Large intestine (tissue), 12 donors: ENCODE data around the gene KRTAP4-5. TPM values are rescaled to one million over a fixed set of nuclear protein-coding genes. Genes with fewer than 3 reads are reported as not detected.
"Not testable (repeated sequence)": the region's sequence is repeated elsewhere in the genome, so short reads cannot be mapped to it uniquely, and the experiment has no call there.

Source experiments
- DNase-seq, 2 donors: peaks; one replicate each; pipeline versions ENCODE4 v3.0.0 to v3.0.0-alpha.2; 2013
- H3K27ac ChIP-seq: one replicate; pipeline ENCODE4 v1.5.1; 2013; ENCODE audit warnings: low read length
- H3K27me3 ChIP-seq: 2 replicates; pipeline ENCODE4 v1.6.1; 2013; ENCODE audit warnings: low read length; ENCODE audit not compliant: control insufficient read depth, insufficient read depth
- H3K36me3 ChIP-seq: 2 replicates; pipeline ENCODE4 v1.6.1; 2013; ENCODE audit warnings: low read length; ENCODE audit not compliant: control insufficient read depth, insufficient read depth
- H3K4me1 ChIP-seq: one replicate; pipeline ENCODE4 v1.6.1; 2013; ENCODE audit warnings: low read length; ENCODE audit not compliant: control insufficient read depth, insufficient read depth
- H3K4me3 ChIP-seq: one replicate; pipeline ENCODE4 v1.5.1; 2013; ENCODE audit warnings: low read length
- H3K9me3 ChIP-seq: one replicate; pipeline ENCODE4 v1.6.1; 2013; ENCODE audit warnings: mild to moderate bottlenecking, low read depth, low read length, moderate library complexity; ENCODE audit not compliant: control insufficient read depth
- WGBS: methylation state at CpG from one replicate; pipeline ENCODE4 v1.1.5; 2013; ENCODE audit warnings: low lambda C conversion rate; ENCODE audit not compliant: insufficient coverage; 5-methylcytosine and 5-hydroxymethylcytosine counted together
- long read RNA-seq, 11 donors: transcript quantifications; one replicate each; lab custom pipeline, GENCODE V29; 2026
- polyA plus RNA-seq: library from polyadenylated mRNA; unstranded; fragments of 120-200 nt; gene quantifications from one replicate; pipeline ENCODE4 v1.2.1, GENCODE V29; 2013

Gene KRTAP4-5
- not detected for polyA plus RNA-seq
- long read RNA-seq, donor 1: 0 reads
- long read RNA-seq, donor 2: 0 reads
- long read RNA-seq, donor 3: 0 reads
- long read RNA-seq, donor 4: 0 reads
- long read RNA-seq, donor 5: 0 reads
- long read RNA-seq, donor 6: 0 reads
- long read RNA-seq, donor 7: 0 reads
- long read RNA-seq, donor 8: 0 reads
- long read RNA-seq, donor 9: 0 reads
- long read RNA-seq, donor 10: 0 reads
- long read RNA-seq, donor 11: 0 reads

DNA sequence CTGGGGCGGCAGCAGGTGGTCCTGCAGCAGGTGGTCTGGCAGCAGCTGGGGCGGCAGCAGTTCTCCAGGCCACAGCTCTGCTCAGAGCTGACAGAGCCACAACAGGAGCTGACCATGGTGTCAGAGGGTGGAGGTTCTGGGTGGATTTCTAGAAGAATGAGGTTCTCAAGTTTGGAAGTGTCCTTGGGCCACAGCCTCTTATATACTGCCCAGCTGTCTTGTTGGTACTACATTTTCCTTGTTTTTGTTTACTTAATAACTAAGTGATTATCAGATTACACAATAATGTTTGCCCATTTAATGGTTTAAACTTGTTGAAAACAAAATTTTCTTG, at the start of gene KRTAP4-5:
Gene KRTAP4-5, minus strand, starts transcription at position 174 of the 334 bp plus-strand sequence. Its CDS starts 58 bp downstream, at position 116.
- H3K4me1 ChIP-seq: no peaks in the 10 kb centered on the region
- no peak within 1 kb of the TSS for H3K4me3 ChIP-seq
- no CpG with 5 or more reads among the region's 2 CpGs for WGBS
- peaks cover 3% of the 10 kb centered on the region for H3K27me3 ChIP-seq
- DNase-seq: no peak
- no peak within 1 kb of the TSS for H3K27ac ChIP-seq
- peaks cover 3% of the 10 kb centered on the region for H3K9me3 ChIP-seq
- no peaks in the 10 kb centered on the region for H3K36me3 ChIP-seq

DNA sequence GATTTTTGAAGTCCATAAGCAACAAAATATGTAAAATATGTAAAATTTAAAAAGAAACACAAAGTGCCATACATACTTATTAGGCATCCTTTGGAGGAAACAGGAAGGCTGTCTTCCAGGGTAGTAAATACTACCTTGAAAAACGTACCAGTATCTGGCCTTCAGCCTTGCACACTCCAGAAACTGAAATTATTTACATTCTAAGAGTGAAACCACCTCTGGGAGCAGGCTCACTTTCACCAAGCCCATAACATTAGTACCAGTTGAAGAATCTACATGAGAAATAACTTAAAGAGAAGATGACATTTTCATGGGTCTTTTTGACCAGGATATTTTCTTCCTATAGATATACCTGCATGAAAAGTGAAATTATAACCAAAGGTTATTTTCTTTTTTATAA, 46.4 kb upstream of the KRTAP4-5 start:
- Histone ChIP-seq H3K36me3 (no peaks in the 10 kb centered on the region), H3K27ac (no peak overlapping the region), H3K4me1 (no peaks in the 10 kb centered on the region), H3K4me3 (no peak overlapping the region), H3K27me3 (peaks cover 4% of the 10 kb centered on the region), H3K9me3 (no peaks in the 10 kb centered on the region)
- no peak for DNase-seq
- no CpG with 5 or more reads among the region's 1 CpG for WGBS

DNA sequence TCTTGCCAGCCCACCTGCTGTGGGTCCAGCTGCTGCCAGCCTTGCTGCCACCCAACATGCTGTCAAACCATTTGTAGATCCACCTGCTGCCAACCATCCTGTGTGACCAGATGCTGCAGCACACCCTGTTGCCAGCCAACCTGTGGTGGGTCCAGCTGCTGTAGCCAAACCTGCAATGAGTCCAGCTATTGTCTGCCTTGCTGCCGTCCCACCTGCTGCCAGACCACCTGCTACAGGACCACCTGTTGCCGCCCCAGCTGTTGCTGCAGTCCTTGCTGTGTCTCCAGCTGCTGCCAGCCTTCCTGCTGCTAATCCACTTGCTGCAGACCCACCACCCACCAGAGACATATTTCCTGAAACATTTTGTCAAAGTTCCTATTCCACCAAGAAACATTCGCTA, 40.7 kb upstream of the KRTAP4-5 start:
- no peaks in the 10 kb centered on the region for H3K36me3 ChIP-seq
- WGBS: no CpG with 5 or more reads among the region's 3 CpGs
- H3K4me1 ChIP-seq: no peaks in the 10 kb centered on the region
- peaks cover 28% of the 10 kb centered on the region for H3K27me3 ChIP-seq
- H3K9me3 ChIP-seq: peaks cover 1% of the 10 kb centered on the region
- DNase-seq: no peak
- no peak overlapping the region for H3K27ac ChIP-seq
- H3K4me3 ChIP-seq: no peak overlapping the region

DNA sequence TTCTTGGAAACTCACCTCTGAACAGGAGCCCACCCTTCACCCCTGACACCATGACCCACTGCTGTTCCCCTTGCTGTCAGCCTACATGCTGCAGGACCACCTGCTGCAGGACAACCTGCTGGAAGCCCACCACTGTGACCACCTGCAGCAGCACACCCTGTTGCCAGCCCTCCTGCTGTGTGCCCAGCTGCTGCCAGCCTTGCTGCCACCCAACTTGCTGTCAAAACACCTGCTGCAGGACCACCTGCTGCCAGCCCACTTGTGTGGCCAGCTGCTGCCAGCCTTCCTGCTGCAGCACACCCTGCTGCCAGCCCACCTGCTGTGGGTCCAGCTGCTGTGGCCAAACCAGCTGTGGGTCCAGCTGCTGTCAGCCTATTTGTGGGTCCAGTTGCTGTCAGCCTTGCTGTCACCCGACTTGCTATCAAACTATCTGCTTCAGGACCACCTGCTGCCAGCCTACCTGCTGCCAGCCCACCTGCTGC, 40.3 kb upstream of the KRTAP4-5 start, which contains the start of gene KRTAP9-1:
Gene KRTAP9-1, plus strand, starts transcription at position 51 of the 482 bp plus-strand sequence. Its CDS starts 0 bp downstream, at position 51.
- peaks cover 31% of the 10 kb centered on the region for H3K27me3 ChIP-seq
- not testable (repeated sequence) for H3K4me3 ChIP-seq, H3K9me3 ChIP-seq, H3K4me1 ChIP-seq, DNase-seq, H3K27ac ChIP-seq, H3K36me3 ChIP-seq
- WGBS: no CpG with 5 or more reads among the region's 1 CpG

DNA sequence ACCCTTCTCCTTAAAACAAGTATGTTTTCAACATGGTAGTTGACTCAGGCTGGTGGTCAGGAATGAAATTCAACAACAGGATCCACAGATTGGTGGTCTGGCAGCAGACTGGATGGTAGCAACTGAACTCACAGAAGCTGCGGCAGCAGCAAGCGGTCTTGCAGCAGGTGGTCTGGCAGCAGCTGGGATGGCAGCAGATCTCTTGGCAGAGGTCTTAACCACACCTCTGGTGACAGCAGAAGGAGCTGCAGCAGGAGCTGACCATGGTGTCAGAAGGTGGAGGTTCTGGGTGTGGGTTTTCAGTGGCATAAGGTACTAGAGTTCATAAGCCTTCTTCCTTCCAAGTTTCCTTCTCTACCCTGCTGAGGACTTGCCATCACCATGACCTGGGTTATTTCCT, 37.2 kb upstream of the KRTAP4-5 start:
- Histone ChIP-seq H3K27me3 (peaks cover 36% of the 10 kb centered on the region), H3K4me3 (no peak overlapping the region), H3K27ac (no peak overlapping the region), H3K9me3 (peaks cover 2% of the 10 kb centered on the region), H3K4me1 (peaks cover 6% of the 10 kb centered on the region), H3K36me3 (no peaks in the 10 kb centered on the region)
- no peak for DNase-seq
- no CpG with 5 or more reads among the region's 2 CpGs for WGBS

DNA sequence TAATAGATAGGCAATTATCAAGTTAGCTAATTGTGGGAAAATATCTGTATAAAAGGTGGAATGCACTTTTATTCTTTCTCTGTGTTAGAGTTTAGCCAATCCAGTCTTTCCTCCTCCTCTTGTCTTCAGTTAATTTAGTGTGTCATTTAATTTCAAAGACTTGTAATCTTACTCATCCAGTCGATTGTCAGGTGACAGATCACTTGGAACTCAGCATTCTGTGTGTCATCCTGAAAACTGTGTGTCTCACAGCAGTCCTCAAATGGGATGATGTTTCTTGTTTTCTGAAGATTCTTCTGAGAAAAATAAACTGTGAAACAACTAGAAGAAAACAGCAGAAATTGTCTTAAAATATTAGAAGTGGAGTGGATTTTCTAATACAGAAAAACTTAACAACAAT, 35.4 kb upstream of the KRTAP4-5 start:
- Histone ChIP-seq H3K27me3 (peaks cover 36% of the 10 kb centered on the region), H3K36me3 (no peaks in the 10 kb centered on the region)
- no CpG with 5 or more reads among the region's 1 CpG for WGBS

DNA sequence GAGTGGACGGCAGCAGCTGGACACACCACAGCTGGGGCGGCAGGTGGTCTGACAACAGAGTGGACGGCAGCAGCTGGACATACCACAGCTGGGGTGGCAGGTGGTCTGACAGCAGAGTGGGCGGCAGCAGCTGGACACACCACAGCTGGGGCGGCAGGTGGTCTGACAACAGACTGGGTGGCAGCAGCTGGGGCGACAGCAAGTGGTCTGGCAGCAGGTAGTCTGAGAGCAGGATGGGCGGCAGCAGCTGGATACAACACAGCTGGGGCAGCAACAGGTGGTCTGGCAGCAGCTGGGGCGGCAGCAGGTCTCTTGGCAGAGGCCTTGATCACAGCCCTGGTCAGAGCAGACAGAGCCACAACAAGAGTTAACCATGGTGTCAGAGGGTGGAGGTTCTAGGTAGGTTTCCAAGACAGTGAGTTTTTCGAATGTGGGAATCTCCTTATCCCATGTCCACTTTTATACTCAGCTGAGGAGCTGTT, 34.9 kb upstream of the KRTAP4-5 start, which contains the start of gene KRTAP4-1:
Gene KRTAP4-1, minus strand, starts transcription at position 432 of the 482 bp plus-strand sequence. Its CDS starts 57 bp downstream, at position 375.
- no CpG with 5 or more reads among the region's 9 CpGs for WGBS
- Histone ChIP-seq H3K36me3 (no peaks in the 10 kb centered on the region), H3K9me3 (peaks cover 2% of the 10 kb centered on the region), H3K4me1 (peaks cover 6% of the 10 kb centered on the region), H3K27ac (no peak within 1 kb of the TSS), H3K4me3 (no peak within 1 kb of the TSS), H3K27me3 (peaks cover 37% of the 10 kb centered on the region)
- DNase-seq: no peak

More for the DNA sequence above, 35.4 kb upstream of the KRTAP4-5 start:
- H3K4me1 ChIP-seq: peaks cover 6% of the 10 kb centered on the region
- H3K9me3 ChIP-seq: peaks cover 2% of the 10 kb centered on the region
- H3K27ac ChIP-seq: no peak overlapping the region
- no peak for DNase-seq
- no peak overlapping the region for H3K4me3 ChIP-seq

DNA sequence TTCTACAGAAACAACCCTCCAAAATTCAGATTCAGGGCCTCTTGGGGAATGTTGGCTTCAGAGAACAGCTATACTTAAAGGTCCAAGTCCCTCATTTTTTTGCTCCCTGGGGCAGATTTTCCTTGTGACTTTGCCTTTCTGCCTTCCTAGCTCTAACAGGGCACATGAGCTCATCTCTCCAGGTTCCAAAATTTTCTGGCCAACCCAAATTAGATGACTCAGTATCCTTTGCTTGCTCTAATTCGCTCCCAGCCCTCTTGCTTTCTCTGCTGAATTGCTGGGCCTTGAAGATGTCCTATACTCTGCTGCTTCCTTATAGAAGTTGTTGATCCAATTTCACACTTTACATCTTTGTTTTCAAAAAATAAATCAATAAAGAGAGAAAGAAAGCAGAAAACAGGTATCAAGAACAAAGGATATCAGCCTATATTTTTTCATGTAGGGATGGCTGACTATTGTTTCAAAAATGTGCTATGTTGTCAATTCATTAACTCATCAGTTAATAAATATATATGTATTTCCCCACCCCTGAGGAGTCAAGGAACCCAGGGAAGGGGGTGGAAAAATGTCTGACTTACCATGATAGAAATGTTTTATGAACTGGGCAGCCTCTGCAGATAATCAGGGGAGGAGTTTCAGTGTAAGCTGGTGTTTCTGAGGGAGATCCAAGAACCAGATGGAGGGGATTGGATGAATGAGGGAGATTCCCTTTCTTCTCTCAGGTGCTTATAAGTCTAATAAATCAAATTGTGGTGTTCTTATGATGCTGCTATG, 29.4 kb upstream of the KRTAP4-5 start:
- no peak for DNase-seq
- Histone ChIP-seq H3K27me3 (peaks cover 49% of the 10 kb centered on the region), H3K4me1 (peaks cover 6% of the 10 kb centered on the region), H3K36me3 (no peaks in the 10 kb centered on the region), H3K4me3 (no peak overlapping the region), H3K27ac (no peak overlapping the region), H3K9me3 (no peaks in the 10 kb centered on the region)
- WGBS: 100% methylated on average over 1 of the region's 1 CpG

DNA sequence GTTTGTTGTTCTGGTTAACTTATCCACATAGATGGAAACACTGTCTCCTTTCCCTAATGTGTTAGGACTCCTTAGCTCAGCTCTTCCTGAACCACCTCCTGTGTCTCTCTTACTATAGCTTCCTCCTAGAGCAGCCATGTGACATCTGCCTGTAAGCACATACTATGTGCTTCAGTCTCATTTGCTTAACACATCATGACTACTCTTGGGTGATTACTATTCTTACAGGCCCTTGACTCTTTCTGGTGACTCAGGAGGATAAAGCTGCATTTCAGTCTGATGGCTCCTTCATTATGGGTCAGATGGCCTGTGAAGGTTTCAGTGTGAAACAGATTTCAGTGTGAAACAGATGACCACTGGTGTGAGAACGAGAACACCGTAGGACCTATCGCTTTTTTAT, 28.7 kb upstream of the KRTAP4-5 start:
- Histone ChIP-seq H3K4me3 (no peak overlapping the region), H3K36me3 (no peaks in the 10 kb centered on the region), H3K27me3 (peaks cover 49% of the 10 kb centered on the region), H3K27ac (no peak overlapping the region), H3K9me3 (no peaks in the 10 kb centered on the region), H3K4me1 (peaks cover 6% of the 10 kb centered on the region)
- no peak for DNase-seq
- no CpG with 5 or more reads among the region's 3 CpGs for WGBS

DNA sequence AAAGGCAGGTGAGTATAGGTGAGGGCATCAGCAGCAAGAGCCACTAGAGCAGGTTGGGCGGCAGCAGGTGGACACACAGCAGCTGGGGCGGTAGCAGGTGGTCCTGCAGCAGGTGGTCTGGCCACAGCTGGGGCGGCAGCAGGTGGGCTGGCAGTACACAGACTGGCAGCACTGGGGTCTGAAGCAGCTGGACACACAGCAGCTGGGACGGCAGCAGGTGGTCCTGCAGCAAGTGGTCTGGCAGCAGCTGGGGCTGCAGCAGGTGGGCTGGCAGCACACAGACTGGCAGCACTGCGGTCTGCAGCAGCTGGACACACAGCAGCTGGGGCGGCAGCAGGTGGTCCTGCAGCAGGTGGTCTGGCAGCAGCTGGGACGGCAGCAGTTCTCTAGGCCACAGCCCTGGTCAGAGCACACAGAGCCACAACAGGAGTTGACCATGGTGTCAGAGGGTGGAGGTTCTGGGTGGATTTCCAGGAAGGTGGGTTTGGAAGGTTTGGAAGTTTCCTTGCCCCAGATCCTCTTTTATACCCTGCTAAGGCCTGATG, 28.2 kb upstream of the KRTAP4-5 start, which contains the start of gene KRTAP4-2:
Gene KRTAP4-2, minus strand, starts transcription at position 495 of the 545 bp plus-strand sequence. Its CDS starts 57 bp downstream, at position 438.
- WGBS: no CpG with 5 or more reads among the region's 7 CpGs
- no peak within 1 kb of the TSS for H3K27ac ChIP-seq
- H3K9me3 ChIP-seq: no peaks in the 10 kb centered on the region
- no peak within 1 kb of the TSS for H3K4me3 ChIP-seq
- H3K36me3 ChIP-seq: no peaks in the 10 kb centered on the region
- peaks cover 52% of the 10 kb centered on the region for H3K27me3 ChIP-seq
- no peak for DNase-seq
- H3K4me1 ChIP-seq: peaks cover 2% of the 10 kb centered on the region
